Activated naive CD4-positive, alpha-beta T cell treated with anti-CD3 and anti-CD28 coated beads, Interleukin-2, amount 50 U/mL, for 24 hours (primary cell): Measurements from ENCODE around the gene MT1H.
A peak's percentile ranks its signal among the peaks of the same experiment; 100 is the strongest.

Experiments used
- H3K27ac Mint-ChIP-seq: one replicate; pipeline ENCODE4 v1.8.0; 2021; ENCODE audit warnings: mild to moderate bottlenecking, mixed read lengths
- H3K27me3 Mint-ChIP-seq: one replicate; pipeline ENCODE4 v1.8.0; 2021; ENCODE audit warnings: mixed read lengths
- H3K36me3 Mint-ChIP-seq: one replicate; pipeline ENCODE4 v1.8.0; 2021; ENCODE audit warnings: mixed read lengths
- H3K4me1 Mint-ChIP-seq: one replicate; pipeline ENCODE4 v1.8.0; 2021; ENCODE audit warnings: mixed read lengths
- H3K4me3 Mint-ChIP-seq: one replicate; pipeline ENCODE4 v1.8.0; 2021; ENCODE audit warnings: mild to moderate bottlenecking, mixed read lengths
- H3K9me3 Mint-ChIP-seq: one replicate; pipeline ENCODE4 v1.8.0; 2021; ENCODE audit warnings: mixed read lengths

Gene MT1H

GRCh38 chr16:56632156-56632847 is 37.3 kb upstream of the MT1H start, which contains the start of gene MT1M:
Gene MT1M, plus strand, starts transcription at chr16:56632659. Its CDS starts 73 bp downstream, at chr16:56632732.
- Mint-ChIP-seq H3K36me3 (no peaks in the 10 kb centered on the region), H3K4me1 (peaks cover 22% of the 10 kb centered on the region), H3K27me3 (peaks cover 44% of the 10 kb centered on the region), H3K4me3 (peak within 1 kb of the TSS; percentile 78), H3K27ac (no peak within 1 kb of the TSS), H3K9me3 (no peaks in the 10 kb centered on the region)

GRCh38 chr16:56632848-56633365 is 36.7 kb upstream of the MT1H start:
- no peaks in the 10 kb centered on the region for H3K36me3 Mint-ChIP-seq
- H3K4me1 Mint-ChIP-seq, result peaks cover 26% of the 10 kb centered on the region
- H3K9me3 Mint-ChIP-seq, result no peaks in the 10 kb centered on the region
- H3K27ac Mint-ChIP-seq, result no peak overlapping the region
- H3K4me3 Mint-ChIP-seq, result peak overlapping the region; percentile 39
- H3K27me3 Mint-ChIP-seq, result peaks cover 49% of the 10 kb centered on the region

- Mint-ChIP-seq H3K4me1 (peaks cover 28% of the 10 kb centered on the region), H3K27ac (no peak overlapping the region), H3K36me3 (no peaks in the 10 kb centered on the region), H3K27me3 (peaks cover 52% of the 10 kb centered on the region), H3K4me3 (peak overlapping the region; percentile 39), H3K9me3 (no peaks in the 10 kb centered on the region)
Measured at GRCh38 chr16:56633535-56633934, 36.1 kb upstream of the MT1H start.

GRCh38 chr16:56634715-56635440 is 34.7 kb upstream of the MT1H start:
- H3K4me1 Mint-ChIP-seq, result peaks cover 28% of the 10 kb centered on the region
- H3K27me3 Mint-ChIP-seq, result peaks cover 64% of the 10 kb centered on the region
- peak overlapping the region; percentile 24 for H3K27ac Mint-ChIP-seq
- peak overlapping the region; percentile 72 for H3K4me3 Mint-ChIP-seq
- no peaks in the 10 kb centered on the region for H3K9me3 Mint-ChIP-seq
- no peaks in the 10 kb centered on the region for H3K36me3 Mint-ChIP-seq

- Mint-ChIP-seq H3K27me3 (peaks cover 69% of the 10 kb centered on the region), H3K4me1 (peaks cover 28% of the 10 kb centered on the region), H3K9me3 (no peaks in the 10 kb centered on the region), H3K4me3 (peak overlapping the region; percentile 30), H3K36me3 (no peaks in the 10 kb centered on the region), H3K27ac (no peak overlapping the region)
Measured at GRCh38 chr16:56635441-56635967, 34.1 kb upstream of the MT1H start.

GRCh38 chr16:56636616-56637413 is 32.8 kb upstream of the MT1H start:
- H3K27me3 Mint-ChIP-seq, result peaks cover 63% of the 10 kb centered on the region
- H3K4me1 Mint-ChIP-seq, result peaks cover 23% of the 10 kb centered on the region
- H3K27ac Mint-ChIP-seq, result no peak overlapping the region
- H3K4me3 Mint-ChIP-seq, result no peak overlapping the region
- no peaks in the 10 kb centered on the region for H3K36me3 Mint-ChIP-seq
- H3K9me3 Mint-ChIP-seq, result no peaks in the 10 kb centered on the region

GRCh38 chr16:56637814-56638750 is 31.5 kb upstream of the MT1H start, which contains the start of gene MT1A:
Gene MT1A, plus strand, starts transcription at chr16:56638666. Its CDS starts 73 bp downstream, at chr16:56638739.
- Mint-ChIP-seq H3K4me1 (peaks cover 24% of the 10 kb centered on the region), H3K4me3 (peak within 1 kb of the TSS; percentile 49), H3K27ac (no peak within 1 kb of the TSS), H3K9me3 (no peaks in the 10 kb centered on the region), H3K36me3 (no peaks in the 10 kb centered on the region), H3K27me3 (peaks cover 60% of the 10 kb centered on the region)

- no peak overlapping the region for H3K4me3 Mint-ChIP-seq
- H3K4me1 Mint-ChIP-seq, result peaks cover 32% of the 10 kb centered on the region
- peaks cover 52% of the 10 kb centered on the region for H3K27me3 Mint-ChIP-seq
- no peaks in the 10 kb centered on the region for H3K36me3 Mint-ChIP-seq
- H3K9me3 Mint-ChIP-seq, result no peaks in the 10 kb centered on the region
- H3K27ac Mint-ChIP-seq, result no peak overlapping the region
Measured at GRCh38 chr16:56639045-56639444, 30.6 kb upstream of the MT1H start.

- Mint-ChIP-seq H3K36me3 (no peaks in the 10 kb centered on the region), H3K27ac (no peak overlapping the region), H3K4me3 (no peak overlapping the region), H3K27me3 (peaks cover 45% of the 10 kb centered on the region), H3K4me1 (peaks cover 31% of the 10 kb centered on the region), H3K9me3 (no peaks in the 10 kb centered on the region)
Measured at GRCh38 chr16:56640076-56640475, 29.5 kb upstream of the MT1H start.

GRCh38 chr16:56641166-56641565 is 28.4 kb upstream of the MT1H start:
- Mint-ChIP-seq H3K4me3 (no peak overlapping the region), H3K27ac (no peak overlapping the region), H3K9me3 (no peaks in the 10 kb centered on the region), H3K27me3 (peaks cover 39% of the 10 kb centered on the region), H3K36me3 (no peaks in the 10 kb centered on the region), H3K4me1 (peaks cover 27% of the 10 kb centered on the region)

GRCh38 chr16:56643080-56643778 is 26.4 kb upstream of the MT1H start:
- Mint-ChIP-seq H3K27me3 (peaks cover 24% of the 10 kb centered on the region), H3K27ac (no peak overlapping the region), H3K4me3 (peak overlapping the region; percentile 78), H3K9me3 (no peaks in the 10 kb centered on the region), H3K4me1 (peaks cover 21% of the 10 kb centered on the region), H3K36me3 (no peaks in the 10 kb centered on the region)

GRCh38 chr16:56643833-56644232 is 25.8 kb upstream of the MT1H start:
- Mint-ChIP-seq H3K4me3 (peak overlapping the region; percentile 78), H3K36me3 (no peaks in the 10 kb centered on the region), H3K27me3 (peaks cover 22% of the 10 kb centered on the region), H3K4me1 (peaks cover 21% of the 10 kb centered on the region), H3K9me3 (no peaks in the 10 kb centered on the region), H3K27ac (no peak overlapping the region)

GRCh38 chr16:56645311-56645710 is 24.3 kb upstream of the MT1H start:
- Mint-ChIP-seq H3K4me1 (peaks cover 21% of the 10 kb centered on the region), H3K4me3 (no peak overlapping the region), H3K9me3 (no peaks in the 10 kb centered on the region), H3K36me3 (no peaks in the 10 kb centered on the region), H3K27me3 (peaks cover 9% of the 10 kb centered on the region), H3K27ac (no peak overlapping the region)

- Mint-ChIP-seq H3K27ac (no peak overlapping the region), H3K4me3 (no peak overlapping the region), H3K27me3 (peaks cover 4% of the 10 kb centered on the region), H3K9me3 (no peaks in the 10 kb centered on the region), H3K4me1 (peaks cover 21% of the 10 kb centered on the region), H3K36me3 (no peaks in the 10 kb centered on the region)
Measured at GRCh38 chr16:56645838-56646237, 23.8 kb upstream of the MT1H start.
